ENCODE data around the gene MRPS15.

MRPS15 gene

DNA sequence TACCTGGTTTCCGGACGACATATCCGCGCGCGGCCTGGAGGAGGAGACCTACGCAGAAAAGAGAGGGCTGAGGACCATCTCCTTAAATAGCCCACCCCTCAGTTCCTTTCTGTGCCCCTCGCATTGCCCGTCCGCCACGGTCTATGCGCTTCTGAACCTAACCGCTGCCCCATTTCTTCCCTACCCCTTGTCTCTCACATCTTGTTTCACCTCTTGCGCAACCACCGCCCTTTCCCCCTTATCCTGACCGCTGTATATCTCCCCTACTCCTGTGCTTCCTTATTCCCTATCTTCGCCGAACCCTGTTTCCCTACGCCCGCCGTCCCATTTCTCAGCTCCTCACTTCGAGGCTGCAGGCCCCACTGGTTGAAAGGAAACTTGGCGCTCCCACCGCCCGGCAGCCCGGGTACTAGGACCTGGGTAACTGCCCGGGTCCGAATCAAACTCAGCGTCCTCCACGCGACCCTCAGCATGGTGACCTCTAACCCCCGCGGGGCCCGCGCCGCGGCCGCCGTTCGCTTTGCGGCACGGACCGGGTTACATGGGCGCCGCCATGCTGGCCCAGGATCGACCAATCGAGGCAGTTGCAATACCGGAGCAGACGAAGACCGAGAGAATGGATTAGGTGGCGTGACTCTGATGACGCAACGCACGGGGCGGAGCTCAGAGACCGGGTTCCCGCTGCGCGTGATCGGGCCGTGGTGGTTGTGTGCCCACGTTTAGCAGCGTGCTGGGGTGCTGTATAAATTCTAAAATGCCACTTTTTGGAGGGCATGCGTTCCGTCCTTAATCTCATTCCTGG is at the start of gene MRPS15 (continued):
- TF ChIP-seq, protein P1, sequence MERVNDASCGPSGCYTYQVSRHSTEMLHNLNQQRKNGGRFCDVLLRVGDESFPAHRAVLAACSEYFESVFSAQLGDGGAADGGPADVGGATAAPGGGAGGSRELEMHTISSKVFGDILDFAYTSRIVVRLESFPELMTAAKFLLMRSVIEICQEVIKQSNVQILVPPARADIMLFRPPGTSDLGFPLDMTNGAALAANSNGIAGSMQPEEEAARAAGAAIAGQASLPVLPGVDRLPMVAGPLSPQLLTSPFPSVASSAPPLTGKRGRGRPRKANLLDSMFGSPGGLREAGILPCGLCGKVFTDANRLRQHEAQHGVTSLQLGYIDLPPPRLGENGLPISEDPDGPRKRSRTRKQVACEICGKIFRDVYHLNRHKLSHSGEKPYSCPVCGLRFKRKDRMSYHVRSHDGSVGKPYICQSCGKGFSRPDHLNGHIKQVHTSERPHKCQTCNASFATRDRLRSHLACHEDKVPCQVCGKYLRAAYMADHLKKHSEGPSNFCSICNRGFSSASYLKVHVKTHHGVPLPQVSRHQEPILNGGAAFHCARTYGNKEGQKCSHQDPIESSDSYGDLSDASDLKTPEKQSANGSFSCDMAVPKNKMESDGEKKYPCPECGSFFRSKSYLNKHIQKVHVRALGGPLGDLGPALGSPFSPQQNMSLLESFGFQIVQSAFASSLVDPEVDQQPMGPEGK (tag by site-specific recombination; IDR thresholded peaks at IDR 0.05), result peak; percentile 94; the same call in 1 of the 2 replicates
- no peak for TF ChIP-seq ZNF830 (tag by site-specific recombination; IDR thresholded peaks at IDR 0.05; ENCODE audit: low read depth)
- TF ChIP-seq SP7 (tag by site-specific recombination; IDR thresholded peaks at IDR 0.05), result peak; percentile 94
- no peak for TF ChIP-seq ZNF404 (tag by site-specific recombination; IDR thresholded peaks at IDR 0.05)
- TF ChIP-seq, protein P2, sequence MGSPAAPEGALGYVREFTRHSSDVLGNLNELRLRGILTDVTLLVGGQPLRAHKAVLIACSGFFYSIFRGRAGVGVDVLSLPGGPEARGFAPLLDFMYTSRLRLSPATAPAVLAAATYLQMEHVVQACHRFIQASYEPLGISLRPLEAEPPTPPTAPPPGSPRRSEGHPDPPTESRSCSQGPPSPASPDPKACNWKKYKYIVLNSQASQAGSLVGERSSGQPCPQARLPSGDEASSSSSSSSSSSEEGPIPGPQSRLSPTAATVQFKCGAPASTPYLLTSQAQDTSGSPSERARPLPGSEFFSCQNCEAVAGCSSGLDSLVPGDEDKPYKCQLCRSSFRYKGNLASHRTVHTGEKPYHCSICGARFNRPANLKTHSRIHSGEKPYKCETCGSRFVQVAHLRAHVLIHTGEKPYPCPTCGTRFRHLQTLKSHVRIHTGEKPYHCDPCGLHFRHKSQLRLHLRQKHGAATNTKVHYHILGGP (tag by site-specific recombination; IDR thresholded peaks at IDR 0.05), result no peak
- TF ChIP-seq, protein P3, sequence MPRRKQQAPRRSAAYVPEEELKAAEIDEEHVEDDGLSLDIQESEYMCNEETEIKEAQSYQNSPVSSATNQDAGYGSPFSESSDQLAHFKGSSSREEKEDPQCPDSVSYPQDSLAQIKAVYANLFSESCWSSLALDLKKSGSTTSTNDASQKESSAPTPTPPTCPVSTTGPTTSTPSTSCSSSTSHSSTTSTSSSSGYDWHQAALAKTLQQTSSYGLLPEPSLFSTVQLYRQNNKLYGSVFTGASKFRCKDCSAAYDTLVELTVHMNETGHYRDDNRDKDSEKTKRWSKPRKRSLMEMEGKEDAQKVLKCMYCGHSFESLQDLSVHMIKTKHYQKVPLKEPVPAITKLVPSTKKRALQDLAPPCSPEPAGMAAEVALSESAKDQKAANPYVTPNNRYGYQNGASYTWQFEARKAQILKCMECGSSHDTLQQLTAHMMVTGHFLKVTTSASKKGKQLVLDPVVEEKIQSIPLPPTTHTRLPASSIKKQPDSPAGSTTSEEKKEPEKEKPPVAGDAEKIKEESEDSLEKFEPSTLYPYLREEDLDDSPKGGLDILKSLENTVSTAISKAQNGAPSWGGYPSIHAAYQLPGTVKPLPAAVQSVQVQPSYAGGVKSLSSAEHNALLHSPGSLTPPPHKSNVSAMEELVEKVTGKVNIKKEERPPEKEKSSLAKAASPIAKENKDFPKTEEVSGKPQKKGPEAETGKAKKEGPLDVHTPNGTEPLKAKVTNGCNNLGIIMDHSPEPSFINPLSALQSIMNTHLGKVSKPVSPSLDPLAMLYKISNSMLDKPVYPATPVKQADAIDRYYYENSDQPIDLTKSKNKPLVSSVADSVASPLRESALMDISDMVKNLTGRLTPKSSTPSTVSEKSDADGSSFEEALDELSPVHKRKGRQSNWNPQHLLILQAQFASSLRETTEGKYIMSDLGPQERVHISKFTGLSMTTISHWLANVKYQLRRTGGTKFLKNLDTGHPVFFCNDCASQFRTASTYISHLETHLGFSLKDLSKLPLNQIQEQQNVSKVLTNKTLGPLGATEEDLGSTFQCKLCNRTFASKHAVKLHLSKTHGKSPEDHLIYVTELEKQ (tag by site-specific recombination; IDR thresholded peaks at IDR 0.05; ENCODE audit: borderline replicate concordance), result peak; percentile 68
- TF ChIP-seq, protein P4, sequence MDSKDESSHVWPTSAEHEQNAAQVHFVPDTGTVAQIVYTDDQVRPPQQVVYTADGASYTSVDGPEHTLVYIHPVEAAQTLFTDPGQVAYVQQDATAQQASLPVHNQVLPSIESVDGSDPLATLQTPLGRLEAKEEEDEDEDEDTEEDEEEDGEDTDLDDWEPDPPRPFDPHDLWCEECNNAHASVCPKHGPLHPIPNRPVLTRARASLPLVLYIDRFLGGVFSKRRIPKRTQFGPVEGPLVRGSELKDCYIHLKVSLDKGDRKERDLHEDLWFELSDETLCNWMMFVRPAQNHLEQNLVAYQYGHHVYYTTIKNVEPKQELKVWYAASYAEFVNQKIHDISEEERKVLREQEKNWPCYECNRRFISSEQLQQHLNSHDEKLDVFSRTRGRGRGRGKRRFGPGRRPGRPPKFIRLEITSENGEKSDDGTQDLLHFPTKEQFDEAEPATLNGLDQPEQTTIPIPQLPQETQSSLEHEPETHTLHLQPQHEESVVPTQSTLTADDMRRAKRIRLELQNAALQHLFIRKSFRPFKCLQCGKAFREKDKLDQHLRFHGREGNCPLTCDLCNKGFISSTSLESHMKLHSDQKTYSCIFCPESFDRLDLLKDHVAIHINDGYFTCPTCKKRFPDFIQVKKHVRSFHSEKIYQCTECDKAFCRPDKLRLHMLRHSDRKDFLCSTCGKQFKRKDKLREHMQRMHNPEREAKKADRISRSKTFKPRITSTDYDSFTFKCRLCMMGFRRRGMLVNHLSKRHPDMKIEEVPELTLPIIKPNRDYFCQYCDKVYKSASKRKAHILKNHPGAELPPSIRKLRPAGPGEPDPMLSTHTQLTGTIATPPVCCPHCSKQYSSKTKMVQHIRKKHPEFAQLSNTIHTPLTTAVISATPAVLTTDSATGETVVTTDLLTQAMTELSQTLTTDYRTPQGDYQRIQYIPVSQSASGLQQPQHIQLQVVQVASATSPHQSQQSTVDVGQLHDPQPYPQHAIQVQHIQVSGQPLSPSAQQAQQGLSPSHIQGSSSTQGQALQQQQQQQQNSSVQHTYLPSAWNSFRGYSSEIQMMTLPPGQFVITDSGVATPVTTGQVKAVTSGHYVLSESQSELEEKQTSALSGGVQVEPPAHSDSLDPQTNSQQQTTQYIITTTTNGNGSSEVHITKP (tag by site-specific recombination; IDR thresholded peaks at IDR 0.05), result peak; percentile 75; the same call in 1 of the 2 replicates
- no peak; the same call in 1 of the 2 replicates for TF ChIP-seq MYNN (tag by site-specific recombination; IDR thresholded peaks at IDR 0.05; ENCODE audit: borderline replicate concordance)
- no peak for TF ChIP-seq ZNF837 (tag by site-specific recombination; IDR thresholded peaks at IDR 0.05)
- TF ChIP-seq, protein P5, sequence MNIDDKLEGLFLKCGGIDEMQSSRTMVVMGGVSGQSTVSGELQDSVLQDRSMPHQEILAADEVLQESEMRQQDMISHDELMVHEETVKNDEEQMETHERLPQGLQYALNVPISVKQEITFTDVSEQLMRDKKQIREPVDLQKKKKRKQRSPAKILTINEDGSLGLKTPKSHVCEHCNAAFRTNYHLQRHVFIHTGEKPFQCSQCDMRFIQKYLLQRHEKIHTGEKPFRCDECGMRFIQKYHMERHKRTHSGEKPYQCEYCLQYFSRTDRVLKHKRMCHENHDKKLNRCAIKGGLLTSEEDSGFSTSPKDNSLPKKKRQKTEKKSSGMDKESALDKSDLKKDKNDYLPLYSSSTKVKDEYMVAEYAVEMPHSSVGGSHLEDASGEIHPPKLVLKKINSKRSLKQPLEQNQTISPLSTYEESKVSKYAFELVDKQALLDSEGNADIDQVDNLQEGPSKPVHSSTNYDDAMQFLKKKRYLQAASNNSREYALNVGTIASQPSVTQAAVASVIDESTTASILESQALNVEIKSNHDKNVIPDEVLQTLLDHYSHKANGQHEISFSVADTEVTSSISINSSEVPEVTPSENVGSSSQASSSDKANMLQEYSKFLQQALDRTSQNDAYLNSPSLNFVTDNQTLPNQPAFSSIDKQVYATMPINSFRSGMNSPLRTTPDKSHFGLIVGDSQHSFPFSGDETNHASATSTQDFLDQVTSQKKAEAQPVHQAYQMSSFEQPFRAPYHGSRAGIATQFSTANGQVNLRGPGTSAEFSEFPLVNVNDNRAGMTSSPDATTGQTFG (tag by site-specific recombination; IDR thresholded peaks at IDR 0.05; ENCODE audit: borderline replicate concordance), result 0 out of 2 replicates have a peak, but pooled peaks have one; percentile 15
- TF ChIP-seq SETDB1 (IDR thresholded peaks at IDR 0.05; ENCODE audit: insufficient read length, low read length), result no peak
- TF ChIP-seq ZNF157 (tag by site-specific recombination; IDR thresholded peaks at IDR 0.05), result no peak
- TF ChIP-seq ZNF423 (tag by site-specific recombination; IDR thresholded peaks at IDR 0.05), result no peak; the same call in 1 of the 2 replicates
- peak; percentile 46; the same call in 1 of the 2 replicates for TF ChIP-seq SCRT2 (tag by site-specific recombination; IDR thresholded peaks at IDR 0.05)
- TF ChIP-seq, protein P6, sequence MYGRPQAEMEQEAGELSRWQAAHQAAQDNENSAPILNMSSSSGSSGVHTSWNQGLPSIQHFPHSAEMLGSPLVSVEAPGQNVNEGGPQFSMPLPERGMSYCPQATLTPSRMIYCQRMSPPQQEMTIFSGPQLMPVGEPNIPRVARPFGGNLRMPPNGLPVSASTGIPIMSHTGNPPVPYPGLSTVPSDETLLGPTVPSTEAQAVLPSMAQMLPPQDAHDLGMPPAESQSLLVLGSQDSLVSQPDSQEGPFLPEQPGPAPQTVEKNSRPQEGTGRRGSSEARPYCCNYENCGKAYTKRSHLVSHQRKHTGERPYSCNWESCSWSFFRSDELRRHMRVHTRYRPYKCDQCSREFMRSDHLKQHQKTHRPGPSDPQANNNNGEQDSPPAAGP (tag by site-specific recombination; IDR thresholded peaks at IDR 0.05), result peak; percentile 96
- peak; percentile 99 for TF ChIP-seq KLF16 (tag by site-specific recombination; IDR thresholded peaks at IDR 0.05)
- no peak; the same call in 1 of the 2 replicates for TF ChIP-seq RBAK (tag by site-specific recombination; IDR thresholded peaks at IDR 0.05)
- TF ChIP-seq ZIC2 (tag by site-specific recombination; IDR thresholded peaks at IDR 0.05), result peak; percentile 79
- TF ChIP-seq ZNF701 (tag by site-specific recombination; IDR thresholded peaks at IDR 0.05), result no peak; the same call in 1 of the 2 replicates
- peak; percentile 89; the same call in 1 of the 2 replicates for TF ChIP-seq ZNF2 (tag by site-specific recombination; IDR thresholded peaks at IDR 0.05)
- no peak for TF ChIP-seq ZNF514 (tag by site-specific recombination; IDR thresholded peaks at IDR 0.05)
- TF ChIP-seq GLIS1 (tag by site-specific recombination; IDR thresholded peaks at IDR 0.05), result peak; percentile 59
- TF ChIP-seq, protein P7, sequence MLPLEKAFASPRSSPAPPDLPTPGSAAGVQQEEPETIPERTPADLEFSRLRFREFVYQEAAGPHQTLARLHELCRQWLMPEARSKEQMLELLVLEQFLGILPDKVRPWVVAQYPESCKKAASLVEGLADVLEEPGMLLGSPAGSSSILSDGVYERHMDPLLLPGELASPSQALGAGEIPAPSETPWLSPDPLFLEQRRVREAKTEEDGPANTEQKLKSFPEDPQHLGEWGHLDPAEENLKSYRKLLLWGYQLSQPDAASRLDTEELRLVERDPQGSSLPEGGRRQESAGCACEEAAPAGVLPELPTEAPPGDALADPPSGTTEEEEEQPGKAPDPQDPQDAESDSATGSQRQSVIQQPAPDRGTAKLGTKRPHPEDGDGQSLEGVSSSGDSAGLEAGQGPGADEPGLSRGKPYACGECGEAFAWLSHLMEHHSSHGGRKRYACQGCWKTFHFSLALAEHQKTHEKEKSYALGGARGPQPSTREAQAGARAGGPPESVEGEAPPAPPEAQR (tag by site-specific recombination; IDR thresholded peaks at IDR 0.05), result peak; percentile 94
